KMS-11 (cell line): ENCODE results near the gene KCNJ5.

Source experiments
- H2AFZ ChIP-seq: fragments of 200-600 bp; sonication (generic); 2 replicates; pipeline ENCODE4 v1.6.1; 2016; ENCODE audit warnings: antibody characterized with exemption, mixed run types, low read depth
- H3K27ac ChIP-seq: fragments of 200-600 bp; sonication (generic); 2 replicates; pipeline ENCODE4 v1.6.1; 2016; ENCODE audit warnings: mild to moderate bottlenecking, mixed run types
- H3K27me3 ChIP-seq: fragments of 200-600 bp; sonication (generic); 2 replicates; pipeline ENCODE4 v1.6.1; 2017; ENCODE audit warnings: mild to moderate bottlenecking, low read depth, mixed run types, moderate library complexity; ENCODE audit not compliant: insufficient read depth
- H3K36me3 ChIP-seq: fragments of 200-600 bp; sonication (generic); 2 replicates; pipeline ENCODE4 v1.6.1; 2017; ENCODE audit warnings: mild to moderate bottlenecking, mixed run types; ENCODE audit not compliant: insufficient read depth
- H3K4me1 ChIP-seq: fragments of 200-600 bp; sonication (generic); 2 replicates; pipeline ENCODE4 v1.6.1; 2016; ENCODE audit warnings: mild to moderate bottlenecking, low read depth, mixed run types; ENCODE audit not compliant: poor library complexity, severe bottlenecking
- H3K4me2 ChIP-seq: fragments of 200-600 bp; sonication (generic); 2 replicates; pipeline ENCODE4 v1.7.0; 2016; ENCODE audit warnings: mild to moderate bottlenecking, mixed run types
- H3K4me3 ChIP-seq: fragments of 200-600 bp; sonication (generic); IDR thresholded peaks from 2 replicates; pipeline ENCODE4 v1.6.1; 2017; ENCODE audit warnings: low read depth, low read length, mixed read lengths; ENCODE audit not compliant: insufficient read depth
- H3K79me2 ChIP-seq: fragments of 200-600 bp; sonication (generic); 2 replicates; pipeline ENCODE4 v1.6.1; 2016; ENCODE audit warnings: low read depth, mixed run types; ENCODE audit not compliant: insufficient read depth
- H3K9ac ChIP-seq: fragments of 200-600 bp; sonication (generic); 2 replicates; pipeline ENCODE4 v1.6.1; 2016; ENCODE audit warnings: mild to moderate bottlenecking, mixed run types
- H4K20me1 ChIP-seq: fragments of 200-600 bp; sonication (generic); 2 replicates; pipeline ENCODE4 v1.6.1; 2016; ENCODE audit warnings: mild to moderate bottlenecking, mixed run types; ENCODE audit not compliant: insufficient read depth
- CTCF ChIP-seq: fragments of 200-600 bp; sonication (generic); conservative IDR thresholded peaks from 2 replicates; pipeline ENCODE4 v1.6.1; 2017; ENCODE audit warnings: low read depth, mild to moderate bottlenecking, antibody characterized with exemption, low read length, moderate library complexity, mixed read lengths

Gene KCNJ5

GRCh38 chr11:128890216-128890542, 977 bp upstream of the KCNJ5 start:
- no peak overlapping the region for H3K27ac ChIP-seq
- no peak overlapping the region for H2AFZ ChIP-seq
- no peak for TF ChIP-seq CTCF
- no peaks in the 10 kb centered on the region for H3K79me2 ChIP-seq
- no peaks in the 10 kb centered on the region for H3K27me3 ChIP-seq
- no peaks in the 10 kb centered on the region for H4K20me1 ChIP-seq
- H3K4me1 ChIP-seq = no peaks in the 10 kb centered on the region
- no peak overlapping the region for H3K4me3 ChIP-seq
- H3K36me3 ChIP-seq = no peaks in the 10 kb centered on the region
- H3K9ac ChIP-seq = no peak overlapping the region
- H3K4me2 ChIP-seq = no peak overlapping the region

- TF ChIP-seq CTCF = no peak
- Histone ChIP-seq H3K4me3 (no peak overlapping the region), H3K4me2 (no peak overlapping the region), H3K27me3 (no peaks in the 10 kb centered on the region), H3K9ac (no peak overlapping the region), H3K36me3 (no peaks in the 10 kb centered on the region), H3K79me2 (no peaks in the 10 kb centered on the region), H3K4me1 (no peaks in the 10 kb centered on the region), H4K20me1 (no peaks in the 10 kb centered on the region), H2AFZ (no peak overlapping the region), H3K27ac (no peak overlapping the region)
Measured at GRCh38 chr11:128891913-128892398, 800 bp downstream of the KCNJ5 start.

- H3K4me3 ChIP-seq = no peak overlapping the region
- H3K4me1 ChIP-seq = no peaks in the 10 kb centered on the region
- no peak overlapping the region for H3K9ac ChIP-seq
- H3K36me3 ChIP-seq = no peaks in the 10 kb centered on the region
- no peak overlapping the region for H2AFZ ChIP-seq
- H3K79me2 ChIP-seq = no peaks in the 10 kb centered on the region
- H3K4me2 ChIP-seq = no peak overlapping the region
- no peaks in the 10 kb centered on the region for H3K27me3 ChIP-seq
- H4K20me1 ChIP-seq = no peaks in the 10 kb centered on the region
- TF ChIP-seq CTCF = no peak
- H3K27ac ChIP-seq = no peak overlapping the region
Measured at GRCh38 chr11:128892866-128893565, 1.9 kb downstream of the KCNJ5 start.

GRCh38 chr11:128893578-128894285, 2.6 kb downstream of the KCNJ5 start:
- no peak overlapping the region for H2AFZ ChIP-seq
- no peaks in the 10 kb centered on the region for H4K20me1 ChIP-seq
- H3K4me2 ChIP-seq = no peak overlapping the region; the same call in 1 of the 2 replicates
- H3K27me3 ChIP-seq = no peaks in the 10 kb centered on the region
- H3K4me1 ChIP-seq = no peaks in the 10 kb centered on the region
- H3K36me3 ChIP-seq = no peaks in the 10 kb centered on the region
- no peak overlapping the region for H3K4me3 ChIP-seq
- H3K9ac ChIP-seq = no peak overlapping the region
- no peaks in the 10 kb centered on the region for H3K79me2 ChIP-seq
- no peak for TF ChIP-seq CTCF
- no peak overlapping the region for H3K27ac ChIP-seq
